ENCODE data around the gene LRP1B.

The LRP1B gene

GRCh38 chr2:140916410-140916809, 1214.4 kb downstream of the LRP1B start:
- no peak for TF ChIP-seq CTCF (IDR thresholded peaks at IDR 0.05)
- Histone ChIP-seq H3K4me3 (no peak overlapping the region), H3K27ac (no peak overlapping the region)
- no peak for DNase-seq (ENCODE audit: low spot score)

GRCh38 chr2:140910683-140911082, 1220.1 kb downstream of the LRP1B start:
- Histone ChIP-seq H3K27ac (no peak overlapping the region), H3K4me3 (no peak overlapping the region)
- TF ChIP-seq CTCF (IDR thresholded peaks at IDR 0.05), result no peak
- DNase-seq (ENCODE audit: low spot score), result no peak

- Histone ChIP-seq H3K27ac (no peak overlapping the region), H3K4me3 (no peak overlapping the region)
- DNase-seq (ENCODE audit: low spot score), result no peak
- TF ChIP-seq CTCF (IDR thresholded peaks at IDR 0.05), result no peak
Observed at GRCh38 chr2:140905083-140905781, 1225.6 kb downstream of the LRP1B start.

- DNase-seq (ENCODE audit: low spot score), result no peak
- H3K27ac ChIP-seq, result no peak overlapping the region
- no peak overlapping the region for H3K4me3 ChIP-seq
- no peak for TF ChIP-seq CTCF (IDR thresholded peaks at IDR 0.05)
Observed at GRCh38 chr2:140895378-140895777, 1235.4 kb downstream of the LRP1B start.

- no peak for TF ChIP-seq CTCF (IDR thresholded peaks at IDR 0.05)
- Histone ChIP-seq H3K27ac (no peak overlapping the region), H3K4me3 (no peak overlapping the region)
- no peak for DNase-seq (ENCODE audit: low spot score)
Observed at GRCh38 chr2:140893685-140894084, 1237.1 kb downstream of the LRP1B start.

GRCh38 chr2:140892911-140893637, 1237.7 kb downstream of the LRP1B start:
- Histone ChIP-seq H3K4me3 (no peak overlapping the region), H3K27ac (no peak overlapping the region)
- DNase-seq (ENCODE audit: low spot score), result no peak
- TF ChIP-seq CTCF (IDR thresholded peaks at IDR 0.05), result no peak

GRCh38 chr2:140892436-140892835, 1238.4 kb downstream of the LRP1B start:
- no peak for DNase-seq (ENCODE audit: low spot score)
- no peak for TF ChIP-seq CTCF (IDR thresholded peaks at IDR 0.05)
- Histone ChIP-seq H3K4me3 (no peak overlapping the region), H3K27ac (no peak overlapping the region)

Measured in coronary artery (tissue), 2 donors.